Stimulated activated CD4-positive, alpha-beta T cell treated with anti-CD3 and anti-CD28 coated beads, Interleukin-1b, Interleukin-23, amount 100 ng/mL, for 48 hours (primary cell): Measurements from ENCODE around the gene CHPF2.
A peak's percentile ranks its signal among the peaks of the same experiment; 100 is the strongest.

ENCODE experiments used
- DNase-seq: peaks from one replicate; pipeline ENCODE4 v3.0.0-alpha.2; 2020

The CHPF2 gene

GRCh38 chr7:151205730-151206129 is 26.6 kb upstream of the CHPF2 start:
- no peak for DNase-seq

DNA sequence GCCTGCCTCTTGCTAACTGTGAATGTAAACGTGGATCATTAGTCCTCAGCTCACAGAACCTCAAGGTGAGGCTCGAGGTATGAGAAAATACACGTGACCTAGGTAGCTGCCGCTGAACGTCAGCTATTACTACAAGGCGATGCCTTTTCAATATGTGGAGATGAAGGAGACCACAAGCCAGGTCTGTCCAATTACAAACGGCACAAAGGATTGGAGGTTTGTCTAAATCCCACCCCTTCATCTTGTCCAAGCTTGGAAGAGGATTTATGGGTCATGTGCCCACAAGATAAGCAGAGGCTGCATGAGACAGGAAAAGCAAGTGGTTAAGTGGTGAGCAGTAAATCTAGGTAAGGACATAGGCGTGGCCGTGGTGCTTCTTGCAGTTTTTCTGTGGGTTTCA is 25.4 kb upstream of the CHPF2 start:
- DNase-seq, result no peak

GRCh38 chr7:151207315-151207714 is 25.0 kb upstream of the CHPF2 start:
- no peak for DNase-seq

DNA sequence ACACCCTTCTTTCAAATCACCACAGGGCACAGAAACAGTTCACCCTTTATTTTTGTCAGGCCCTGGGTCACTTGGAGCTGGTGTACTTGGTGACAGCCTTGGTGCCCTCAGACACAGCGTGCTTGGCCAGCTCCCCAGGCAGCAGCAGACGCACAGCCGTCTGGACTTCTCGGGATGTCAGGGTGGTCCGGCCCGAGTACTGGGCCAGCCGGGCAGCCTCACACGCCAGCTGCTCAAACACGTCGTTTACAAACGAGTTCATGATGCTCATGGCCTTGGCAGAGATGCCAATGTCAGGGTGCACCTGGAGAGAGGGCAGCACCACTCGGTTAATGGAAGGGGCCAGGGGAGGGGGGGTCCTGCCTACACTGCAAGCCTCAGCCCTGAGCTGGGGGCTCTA is 24.5 kb upstream of the CHPF2 start:
- no peak for DNase-seq

DNA sequence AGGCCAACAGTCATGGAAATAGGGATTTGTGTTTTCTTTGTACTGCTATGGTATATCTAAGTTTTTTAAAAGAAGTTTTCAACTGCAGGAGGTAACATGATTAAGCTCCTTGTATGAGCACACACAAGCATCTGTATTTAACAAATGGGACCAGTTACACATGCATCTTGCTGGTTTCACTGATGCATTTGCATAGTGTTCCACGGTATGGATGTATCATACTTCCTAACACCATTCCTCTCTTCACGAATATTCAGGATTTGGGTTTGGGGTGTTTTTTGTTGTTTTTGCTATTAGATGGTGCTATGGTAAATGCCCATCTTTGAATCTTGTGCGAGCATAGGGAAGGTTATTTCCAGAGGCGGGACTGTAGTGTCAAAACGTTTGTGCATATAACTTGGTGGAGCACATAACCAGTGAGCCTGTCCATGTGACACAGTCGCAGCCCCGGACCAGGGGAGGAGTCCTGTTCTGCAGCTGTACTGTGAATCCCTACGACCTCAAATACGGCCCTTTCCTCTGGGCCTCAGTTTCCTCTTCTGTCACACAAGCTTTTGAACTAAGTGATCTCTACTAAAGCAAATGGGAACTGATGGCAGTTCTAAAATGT is 23.9 kb upstream of the CHPF2 start:
- DNase-seq, result no peak

GRCh38 chr7:151209588-151209987 is 22.7 kb upstream of the CHPF2 start:
- DNase-seq, result no peak

DNA sequence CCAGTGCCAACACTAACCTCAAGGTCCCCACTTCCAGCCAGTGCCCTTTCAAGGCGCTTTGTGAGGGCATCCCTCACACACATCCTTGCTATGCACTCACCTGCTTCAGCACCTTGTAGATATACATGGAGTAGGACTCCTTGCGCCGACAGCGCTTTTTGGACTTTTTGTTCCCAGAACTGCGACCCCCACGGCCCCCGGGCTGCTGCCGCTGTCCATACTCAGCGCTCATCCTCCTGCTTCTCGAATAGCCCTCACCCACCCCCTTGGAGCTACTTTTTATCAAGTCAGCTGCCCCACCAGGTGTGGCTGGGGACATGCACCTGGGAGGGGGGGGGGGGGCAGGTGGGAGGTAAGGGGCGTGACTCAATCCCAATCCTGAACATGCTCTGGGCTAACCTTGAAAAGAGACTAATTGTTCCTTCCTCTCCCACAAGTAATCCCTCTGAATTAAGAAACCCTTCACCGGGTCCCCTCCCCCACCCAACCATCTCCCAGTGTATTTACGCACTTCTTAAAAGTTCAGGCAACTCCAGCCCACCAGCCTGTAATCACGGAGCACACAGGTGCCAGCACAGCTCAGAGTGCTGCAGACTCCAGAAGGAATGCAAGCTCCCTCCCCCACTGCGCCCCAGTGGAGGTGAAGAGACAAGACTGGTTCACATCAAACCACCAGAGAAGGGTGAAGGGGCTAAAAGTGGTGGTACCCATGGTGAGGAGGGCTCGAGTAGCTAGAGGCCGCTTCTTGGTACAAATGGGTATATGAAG is 22.0 kb upstream of the CHPF2 start, which contains the start of gene H2BK1:
TSS of gene H2BK1 (minus strand) at position 402 of the 768 bp plus-strand sequence. CDS start at position 232, 170 bp downstream.
- no peak for DNase-seq

GRCh38 chr7:151211155-151211772 is 21.0 kb upstream of the CHPF2 start:
- DNase-seq, result no peak

DNA sequence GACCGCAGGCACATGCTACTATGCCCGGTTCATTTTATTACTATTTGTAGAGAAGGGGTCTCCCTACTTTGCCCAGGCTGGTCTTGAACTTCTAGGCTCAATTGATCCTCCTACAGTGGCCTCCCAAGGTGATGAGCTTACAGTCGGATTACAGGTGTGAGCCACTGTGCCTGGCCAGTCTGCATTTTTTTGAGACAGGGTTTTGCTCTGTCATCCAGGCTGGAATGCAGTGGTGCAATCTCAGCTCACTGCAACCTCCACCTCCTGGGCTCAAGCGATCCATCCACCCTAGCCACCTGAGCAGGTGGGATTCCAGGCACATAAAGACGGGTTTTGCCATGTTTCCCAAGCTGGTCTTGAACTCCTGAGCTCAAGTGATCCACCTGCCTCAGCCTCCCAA is 19.7 kb upstream of the CHPF2 start:
- no peak for DNase-seq

GRCh38 chr7:151213826-151214225 is 18.5 kb upstream of the CHPF2 start:
- no peak for DNase-seq

DNA sequence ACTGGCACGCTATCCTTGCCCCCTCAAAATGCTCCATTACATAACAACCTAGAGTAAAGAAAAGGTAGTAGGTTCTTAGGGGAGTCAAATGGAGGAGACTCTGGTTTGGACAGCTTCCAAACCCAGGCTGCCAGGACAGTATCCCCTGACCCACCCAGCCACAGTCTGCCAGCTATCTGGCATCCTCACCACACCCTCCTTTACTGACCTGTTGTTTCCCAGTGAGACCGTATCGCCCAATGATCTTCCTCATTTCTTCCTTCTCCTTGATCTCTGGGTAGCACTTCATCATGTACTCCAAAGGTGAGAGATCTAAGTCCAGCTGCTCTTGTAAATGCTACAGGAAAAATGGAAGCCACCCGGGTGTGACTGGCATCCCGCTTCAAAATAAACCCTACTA is 16.9 kb upstream of the CHPF2 start:
- no peak for DNase-seq

DNA sequence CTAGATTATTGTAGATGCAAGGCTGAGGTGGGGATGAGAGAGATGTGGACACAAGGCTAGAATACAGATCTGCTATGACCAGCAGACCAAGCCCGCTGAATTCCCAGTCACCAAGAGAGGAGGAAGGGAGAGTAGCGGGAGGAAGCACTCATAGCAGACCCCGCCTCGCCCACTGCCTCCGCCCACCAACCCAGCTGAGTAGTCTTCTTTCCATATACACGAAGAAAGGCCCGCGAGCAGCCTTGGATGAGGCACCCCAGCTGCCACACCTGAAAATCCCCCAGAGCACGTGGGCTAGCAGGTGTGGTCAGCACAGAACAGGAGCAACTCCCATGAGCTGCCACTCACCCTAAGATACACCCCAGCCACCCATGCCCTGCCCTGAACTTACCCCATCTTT is 14.1 kb upstream of the CHPF2 start:
- DNase-seq, result no peak

DNA sequence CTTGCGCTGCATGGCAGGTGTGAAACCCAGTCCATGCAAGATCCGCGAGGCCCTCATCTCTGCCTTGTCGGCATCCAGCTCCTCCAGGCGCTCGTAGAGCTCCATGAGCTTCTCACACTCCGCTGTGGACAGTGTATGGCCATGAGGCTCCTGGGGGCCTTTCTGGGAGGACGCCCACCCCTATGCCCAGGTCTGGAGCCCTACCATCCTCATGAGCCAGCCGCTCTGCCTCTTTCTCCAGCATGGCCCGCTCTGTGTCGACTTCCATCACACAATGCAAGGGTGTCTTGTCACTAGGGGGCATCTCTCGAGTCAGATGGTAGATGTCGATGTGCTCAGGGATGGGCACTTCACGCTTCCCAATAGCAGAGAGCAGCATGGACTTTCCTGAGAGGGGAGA is 8.6 kb upstream of the CHPF2 start:
- no peak for DNase-seq

DNA sequence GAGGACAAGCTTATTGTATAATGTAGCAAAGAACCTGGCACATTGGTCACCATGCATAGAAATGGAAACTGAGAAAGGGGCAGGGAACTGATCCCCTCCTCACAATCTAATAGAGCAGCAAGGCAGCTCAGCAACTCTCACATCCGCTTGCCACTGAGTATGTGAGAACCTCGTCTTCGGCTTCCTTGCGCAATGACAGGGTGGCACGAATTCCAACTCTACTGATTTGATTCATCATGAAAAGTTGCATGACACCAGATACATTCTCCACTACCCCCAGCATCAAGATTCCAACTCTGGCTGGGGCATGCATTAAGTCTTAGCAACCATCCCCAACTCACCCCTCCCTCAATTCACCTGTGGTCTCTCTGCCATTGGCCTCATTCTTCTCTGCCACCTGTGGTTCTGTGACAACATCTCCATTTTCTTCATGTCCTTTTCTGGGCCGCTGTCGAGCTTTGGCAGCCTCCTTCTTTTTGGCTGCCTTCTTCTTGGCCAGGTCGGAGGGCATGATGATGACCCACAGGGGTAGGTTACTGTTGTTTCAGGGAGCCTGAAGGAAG is 6.3 kb upstream of the CHPF2 start:
- DNase-seq, result no peak

DNA sequence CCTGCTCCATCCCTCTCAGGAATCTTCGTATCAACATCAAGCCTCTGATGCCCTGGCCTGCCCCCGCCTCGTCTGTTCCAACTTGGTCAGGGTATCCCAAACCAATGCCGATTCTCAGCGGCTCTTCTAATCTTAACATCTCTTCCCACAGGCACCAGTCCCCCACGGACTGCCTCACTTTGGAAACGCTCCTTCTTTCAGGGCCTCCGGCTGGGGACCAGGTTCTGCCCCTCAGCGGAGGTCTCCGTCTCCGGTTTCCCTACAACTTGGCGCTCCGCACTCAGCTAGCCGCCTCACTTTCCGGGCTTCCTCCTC is 5.8 kb upstream of the CHPF2 start:
- DNase-seq, result no peak

DNA sequence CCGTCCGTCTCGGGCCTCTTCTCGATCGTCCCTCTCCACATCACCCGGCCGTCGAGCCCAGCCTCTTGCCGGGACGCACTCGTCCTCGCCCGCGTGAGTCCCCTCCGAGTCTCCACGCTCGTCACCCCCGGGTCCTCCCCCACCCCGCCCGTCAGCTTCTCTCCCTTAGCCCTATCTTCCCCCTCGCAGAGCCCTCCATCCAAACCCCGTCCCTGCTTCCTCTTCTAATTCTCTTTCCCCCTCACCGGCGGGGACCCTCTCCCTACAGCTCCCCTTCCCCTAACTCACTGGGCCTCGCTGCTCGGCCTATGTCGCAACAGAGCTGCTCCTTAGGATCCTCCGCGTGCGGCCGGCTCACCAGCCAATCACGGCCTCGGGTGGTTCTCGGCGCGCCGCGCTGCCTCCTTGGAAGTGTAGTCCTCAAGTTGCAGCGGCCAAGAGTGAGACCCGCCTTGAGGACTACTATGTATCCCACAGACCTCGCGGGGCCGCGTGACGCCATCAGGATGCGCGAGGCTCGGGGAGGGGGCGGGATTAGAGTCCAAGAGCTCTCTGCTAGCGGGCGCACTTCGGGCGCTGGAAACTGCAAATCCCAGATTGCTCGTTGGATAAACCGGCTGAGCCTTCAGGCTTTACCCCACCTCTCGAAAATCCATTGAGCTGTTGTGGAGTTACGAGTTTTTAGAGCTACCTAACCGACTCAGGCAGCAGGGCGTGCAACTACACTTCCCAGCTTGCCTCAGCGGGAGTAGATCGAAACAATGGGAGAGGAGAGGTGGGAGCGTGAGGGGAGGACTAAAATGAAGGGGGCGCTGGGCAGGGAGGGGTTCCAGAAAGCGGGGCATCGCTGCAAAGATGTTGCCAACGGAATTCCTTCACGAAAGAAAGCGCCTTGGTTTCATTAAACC is 5.2 kb upstream of the CHPF2 start, which contains the start of gene ABCF2:
TSS of gene ABCF2 (minus strand) at position 331 of the 908 bp plus-strand sequence. CDS start 747 bp downstream, outside the sequence.
- DNase-seq, result peak; percentile 99

- no peak for DNase-seq
Observed at GRCh38 chr7:151228024-151228866, 4.0 kb upstream of the CHPF2 start.

DNA sequence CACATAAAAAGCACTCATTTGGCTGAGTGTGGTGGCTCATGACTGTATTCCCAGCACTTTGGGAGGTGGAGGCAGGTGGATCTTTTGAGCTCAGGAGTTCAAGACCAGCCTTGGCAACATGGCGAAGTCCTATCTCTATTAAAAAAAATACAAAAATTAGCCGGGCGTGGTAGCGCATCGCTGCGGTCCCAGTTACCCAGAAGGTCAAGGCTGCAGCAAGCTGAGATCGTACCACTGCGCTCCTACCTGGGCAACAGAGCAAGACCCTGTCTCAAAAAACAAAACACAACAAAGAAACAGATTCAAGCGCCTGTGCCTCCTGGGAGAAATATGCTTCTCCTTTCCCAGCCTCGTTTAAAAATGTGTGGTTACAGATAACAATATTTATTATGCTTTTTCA is 3.0 kb upstream of the CHPF2 start:
- DNase-seq, result no peak

DNA sequence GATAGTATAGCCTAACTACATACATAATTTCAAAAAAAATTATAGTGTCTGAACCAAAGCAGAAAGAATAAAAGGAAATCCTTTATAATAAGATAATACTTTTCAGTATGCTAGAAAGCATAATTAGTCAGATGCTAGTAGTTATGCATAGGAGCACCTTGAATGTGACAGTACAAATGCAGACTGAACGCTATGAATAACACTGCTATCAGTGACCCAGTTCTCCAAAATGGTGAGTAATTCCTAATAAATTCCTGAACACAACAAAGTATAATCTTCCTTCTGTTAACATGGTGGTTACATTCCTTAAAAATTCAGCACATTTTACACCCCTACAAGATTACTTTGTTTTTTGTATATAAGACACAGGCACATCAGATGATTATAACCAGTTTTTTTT is 1.2 kb upstream of the CHPF2 start:
- no peak for DNase-seq

DNA sequence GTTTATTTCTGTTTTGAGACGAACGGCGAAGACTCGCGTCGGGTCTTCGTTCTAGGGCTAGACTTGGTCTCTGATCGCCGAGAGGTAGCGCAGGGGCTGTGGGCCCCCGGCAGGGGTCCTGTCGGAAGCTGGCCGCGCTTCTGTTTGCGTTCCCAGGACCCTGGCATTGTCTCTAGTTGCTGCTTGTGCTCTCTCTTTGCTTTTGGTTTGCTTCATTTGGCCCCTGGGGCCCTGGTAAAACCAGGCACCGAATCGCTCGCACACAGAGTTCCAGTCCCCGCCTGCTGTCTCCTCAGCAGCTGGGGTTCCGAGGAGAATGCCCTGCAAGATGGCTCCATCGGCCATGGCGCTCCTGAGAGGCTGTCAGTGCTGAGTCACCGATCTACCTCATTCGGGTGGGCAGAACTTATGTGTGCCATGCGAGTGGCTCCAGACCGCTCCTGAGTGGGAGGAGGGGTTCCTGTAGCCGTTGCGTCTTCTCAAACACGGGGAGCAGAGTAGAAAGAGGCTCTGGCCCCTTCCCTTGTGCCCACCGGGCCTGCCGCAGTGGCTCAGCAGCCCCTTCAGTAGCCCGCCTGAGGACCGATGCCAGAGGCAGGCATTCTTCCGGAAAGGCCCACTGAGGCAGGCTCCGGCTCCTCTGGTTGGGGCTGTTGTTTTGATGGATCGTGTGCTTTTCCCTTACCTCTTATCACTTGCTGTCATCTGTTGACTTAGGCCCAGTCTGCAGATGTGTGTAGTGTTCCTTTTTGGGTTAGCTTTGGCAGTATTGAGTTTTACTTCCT is 826 bp downstream of the CHPF2 start:
- peak; percentile 85 for DNase-seq

DNA sequence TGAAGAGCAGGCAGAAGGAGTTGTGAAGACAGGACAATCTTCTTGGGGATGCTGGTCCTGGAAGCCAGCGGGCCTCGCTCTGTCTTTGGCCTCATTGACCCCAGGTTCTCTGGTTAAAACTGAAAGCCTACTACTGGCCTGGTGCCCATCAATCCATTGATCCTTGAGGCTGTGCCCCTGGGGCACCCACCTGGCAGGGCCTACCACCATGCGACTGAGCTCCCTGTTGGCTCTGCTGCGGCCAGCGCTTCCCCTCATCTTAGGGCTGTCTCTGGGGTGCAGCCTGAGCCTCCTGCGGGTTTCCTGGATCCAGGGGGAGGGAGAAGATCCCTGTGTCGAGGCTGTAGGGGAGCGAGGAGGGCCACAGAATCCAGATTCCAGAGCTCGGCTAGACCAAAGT is 1.5 kb downstream of the CHPF2 start:
- no peak for DNase-seq
